CD4-positive, CD25-positive, alpha-beta regulatory T cell (primary cell): ENCODE measurements around the gene PIEZO1. TPM values are rescaled to one million over a fixed set of nuclear protein-coding genes. Genes with fewer than 3 reads are reported as not detected.

Source experiments
- ATAC-seq, 2 donors: fragments of 150-1000 bp; cut with Tn5 transposase; one replicate each; pipeline ENCODE4 v1.10.0; 2021; ENCODE audit warnings: low read depth in 2 of 2, moderate number of reproducible peaks in 2 of 2, moderate library complexity in 1 of 2
- DNase-seq, 3 donors: peaks; one replicate each; pipeline versions ENCODE4 v3.0.0 to v3.0.0-alpha.2; 2012 to 2022; ENCODE audit warnings: mixed read lengths in 1 of 3
- H3K27ac ChIP-seq: one replicate; pipeline ENCODE4 v1.7.0; 2013; ENCODE audit warnings: mild to moderate bottlenecking, low read length; ENCODE audit not compliant: insufficient read depth, poor library complexity, severe bottlenecking
- H3K27me3 ChIP-seq: one replicate; pipeline ENCODE4 v1.7.0; 2013; ENCODE audit warnings: low read length; ENCODE audit not compliant: control insufficient read depth, insufficient read depth
- H3K36me3 ChIP-seq: one replicate; pipeline ENCODE4 v1.7.0; 2013; ENCODE audit warnings: mild to moderate bottlenecking, low read length, moderate library complexity; ENCODE audit not compliant: control insufficient read depth, insufficient read depth
- H3K4me1 ChIP-seq: 2 replicates; pipeline ENCODE4 v1.7.0; 2013; ENCODE audit warnings: mild to moderate bottlenecking, low read length; ENCODE audit not compliant: insufficient read depth, control insufficient read depth, poor library complexity, severe bottlenecking
- H3K4me3 ChIP-seq: one replicate; pipeline ENCODE4 v1.7.0; 2013; ENCODE audit warnings: low read depth, mild to moderate bottlenecking, low read length, moderate library complexity
- H3K9me3 ChIP-seq, 2 experiments: 1 replicate in 1 of 2; 2 replicates in 1 of 2; pipeline ENCODE4 v1.7.0; 2013; ENCODE audit warnings: low read length in 2 of 2, mild to moderate bottlenecking in 1 of 2, moderate library complexity in 1 of 2; ENCODE audit not compliant: control insufficient read depth in 2 of 2
- H3K27ac Mint-ChIP-seq, 3 donors: one replicate each; pipeline ENCODE4 v1.8.0; 2020 to 2022; ENCODE audit warnings: mild to moderate bottlenecking in 3 of 3, mixed read lengths in 3 of 3, moderate library complexity in 2 of 3
- H3K27me3 Mint-ChIP-seq: one replicate; pipeline ENCODE4 v1.8.0; 2022; ENCODE audit warnings: mild to moderate bottlenecking, mixed read lengths
- H3K36me3 Mint-ChIP-seq: one replicate; pipeline ENCODE4 v1.8.0; 2020; ENCODE audit warnings: mixed read lengths
- H3K4me1 Mint-ChIP-seq, 4 donors: one replicate each; pipeline ENCODE4 v1.8.0; 2020 to 2022; ENCODE audit warnings: mixed read lengths in 4 of 4, mild to moderate bottlenecking in 1 of 4
- H3K4me3 Mint-ChIP-seq, 4 donors: one replicate each; pipeline ENCODE4 v1.8.0; 2020 to 2022; ENCODE audit warnings: mild to moderate bottlenecking in 4 of 4, mixed read lengths in 4 of 4, moderate library complexity in 3 of 4
- H3K9me3 Mint-ChIP-seq, 7 donors: one replicate each; pipeline ENCODE4 v1.8.0; 2020 to 2022; ENCODE audit warnings: mixed read lengths in 7 of 7, mild to moderate bottlenecking in 3 of 7, moderate library complexity in 2 of 7
- polyA plus RNA-seq, 4 donors: library from polyadenylated mRNA; unstranded; fragments of 300-500 nt; fragmentation: Illumina TruSeq; gene quantifications; one replicate each; pipeline ENCODE4 v1.2.3, GENCODE V29; 2021
- total RNA-seq: library from RNA; stranded (reverse); gene quantifications from one replicate; pipeline ENCODE4 v1.2.3, GENCODE V29; 2022

Gene PIEZO1
- total and polyA plus RNA-seq, 5 donors from 2014 or later = 18.1 to 337 (median 20.2) TPM

DNA sequence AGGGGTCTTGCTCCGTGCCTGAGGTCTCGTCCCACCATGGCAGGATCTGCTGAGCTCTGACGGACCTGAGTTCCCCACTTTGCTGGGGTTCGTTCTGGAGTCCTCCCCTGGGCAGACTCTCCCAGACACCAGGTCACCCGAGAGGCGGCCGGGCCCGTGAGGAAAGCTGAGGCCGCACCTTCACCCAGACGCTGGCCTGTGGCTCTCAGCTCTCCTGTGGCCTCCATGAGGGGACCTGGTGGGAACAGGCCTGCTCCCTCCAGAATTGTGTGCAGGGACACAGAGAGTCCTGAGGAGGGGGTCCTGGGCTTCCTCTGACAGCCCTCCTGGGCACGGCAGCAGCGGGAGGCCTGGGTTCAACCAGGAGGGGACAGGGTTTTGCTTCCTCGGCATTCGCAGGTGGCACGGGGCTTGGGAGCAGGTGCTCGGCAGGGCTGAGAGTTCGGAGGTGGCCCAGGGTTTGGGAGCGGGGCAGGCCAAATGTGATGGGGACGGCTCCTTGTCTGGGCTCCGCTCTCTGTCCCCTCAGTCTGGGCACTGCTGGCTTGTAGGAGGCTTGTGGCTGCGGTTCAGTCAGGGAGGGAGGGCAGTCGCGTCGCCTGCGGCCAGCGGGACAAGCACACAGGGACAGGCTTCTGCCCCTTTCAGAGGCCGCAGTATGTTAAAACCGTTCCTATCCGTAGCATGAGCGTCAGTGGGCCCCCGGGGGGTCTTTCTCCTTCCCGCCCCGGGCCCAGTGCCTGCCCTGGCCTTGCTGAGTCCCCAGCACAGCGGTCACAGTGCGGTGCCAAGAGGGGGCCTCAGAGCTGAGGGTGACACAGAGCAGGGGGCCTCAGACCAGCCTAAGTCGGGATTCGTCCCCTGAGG is 90.6 kb downstream of the PIEZO1 start:
- no peak overlapping the region for H3K4me3 ChIP-seq
- no peaks in the 10 kb centered on the region for H3K27me3 ChIP-seq
- H3K36me3 ChIP-seq = peaks cover 37% of the 10 kb centered on the region
- no peaks in the 10 kb centered on the region for H3K9me3 Mint-ChIP-seq
- H3K27me3 Mint-ChIP-seq = no peaks in the 10 kb centered on the region
- peaks cover 3% of the 10 kb centered on the region for H3K36me3 Mint-ChIP-seq
- peaks cover 63% of the 10 kb centered on the region for H3K4me1 ChIP-seq
- H3K27ac ChIP-seq = peak overlapping the region; percentile 14
- DNase-seq (no peak), ATAC-seq (no peak)
- peak overlapping the region in 2 of 3 donors; percentile 32 to 87 for H3K27ac Mint-ChIP-seq
- peaks cover 0 to 66% (median 14%) of the 10 kb centered on the region in 4 donors for H3K4me1 Mint-ChIP-seq
- H3K9me3 ChIP-seq = no peaks in the 10 kb centered on the region
- peak overlapping the region in 1 of 4 donors; percentile 47 for H3K4me3 Mint-ChIP-seq

DNA sequence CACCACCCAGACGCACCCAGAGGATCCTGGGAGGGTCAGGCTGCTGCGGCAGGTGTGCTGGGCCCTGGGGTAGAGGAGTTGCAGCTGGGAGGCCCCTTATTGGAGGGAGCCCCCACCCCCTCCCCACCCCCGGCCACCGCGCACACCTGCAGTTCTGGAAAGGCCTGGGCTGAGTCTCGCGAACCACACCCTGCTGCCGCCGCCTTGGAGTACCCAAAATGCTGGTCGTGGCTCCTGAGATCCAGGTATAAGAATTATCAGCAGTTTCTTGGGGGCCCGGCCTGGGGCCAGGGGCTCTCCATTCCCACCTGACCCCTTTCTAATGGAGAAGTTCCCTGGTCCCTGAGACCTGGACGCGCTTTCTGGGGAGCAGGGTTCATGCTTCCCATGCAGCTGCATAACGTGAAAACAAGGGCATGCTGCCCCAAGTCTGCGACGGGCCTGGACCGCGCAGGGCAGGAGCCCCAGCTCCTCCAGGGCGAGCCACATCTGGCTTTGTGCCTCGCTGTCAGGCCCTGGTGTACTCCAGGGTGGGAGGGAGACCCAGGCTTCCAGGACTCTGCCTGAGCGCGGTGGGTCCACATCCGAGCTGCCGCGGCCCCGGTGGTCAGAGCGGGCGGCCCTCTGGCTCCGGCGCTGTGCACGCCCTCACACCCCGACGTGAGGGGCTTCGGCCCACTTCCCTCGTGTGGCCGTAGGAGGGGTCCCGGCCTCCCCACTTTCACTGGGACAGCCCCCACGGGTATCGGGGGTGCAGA is 91.4 kb downstream of the PIEZO1 start:
- peaks cover 0 to 74% (median 18%) of the 10 kb centered on the region in 4 donors for H3K4me1 Mint-ChIP-seq
- H3K27me3 Mint-ChIP-seq = no peaks in the 10 kb centered on the region
- no peak for ATAC-seq
- no peak overlapping the region for H3K27ac ChIP-seq
- no peaks in the 10 kb centered on the region for H3K9me3 Mint-ChIP-seq
- peaks cover 29% of the 10 kb centered on the region for H3K36me3 ChIP-seq
- H3K4me3 Mint-ChIP-seq = peak overlapping the region in 2 of 4 donors; percentile 51 to 61
- no peaks in the 10 kb centered on the region for H3K9me3 ChIP-seq
- no peak overlapping the region for H3K4me3 ChIP-seq
- H3K36me3 Mint-ChIP-seq = peaks cover 3% of the 10 kb centered on the region
- peaks cover 54% of the 10 kb centered on the region for H3K4me1 ChIP-seq
- H3K27ac Mint-ChIP-seq = peak overlapping the region; percentile 69 to 90 (median 89)
- no peaks in the 10 kb centered on the region for H3K27me3 ChIP-seq
- no peak for DNase-seq

DNA sequence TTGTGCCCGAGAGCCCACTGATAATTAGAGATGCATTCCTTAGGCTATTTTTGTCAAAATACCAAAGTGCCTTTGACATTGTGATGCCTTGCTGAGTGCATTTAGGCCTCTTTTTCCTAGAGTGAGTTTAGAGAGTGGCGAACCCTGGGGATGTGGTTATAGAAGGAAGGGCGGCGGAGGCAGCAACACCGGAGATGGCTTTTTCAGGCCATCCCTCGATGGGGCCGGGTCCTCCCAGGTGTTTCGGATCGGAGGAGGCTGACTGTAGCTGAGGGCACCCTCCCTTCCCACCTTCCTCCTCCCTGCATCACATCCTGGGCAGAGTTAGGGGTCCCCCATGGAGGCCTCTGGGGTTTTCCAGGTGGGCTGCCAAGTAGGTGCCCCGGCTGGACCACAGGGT is 92.2 kb downstream of the PIEZO1 start:
- peaks cover 0 to 73% (median 16%) of the 10 kb centered on the region in 4 donors for H3K4me1 Mint-ChIP-seq

DNA sequence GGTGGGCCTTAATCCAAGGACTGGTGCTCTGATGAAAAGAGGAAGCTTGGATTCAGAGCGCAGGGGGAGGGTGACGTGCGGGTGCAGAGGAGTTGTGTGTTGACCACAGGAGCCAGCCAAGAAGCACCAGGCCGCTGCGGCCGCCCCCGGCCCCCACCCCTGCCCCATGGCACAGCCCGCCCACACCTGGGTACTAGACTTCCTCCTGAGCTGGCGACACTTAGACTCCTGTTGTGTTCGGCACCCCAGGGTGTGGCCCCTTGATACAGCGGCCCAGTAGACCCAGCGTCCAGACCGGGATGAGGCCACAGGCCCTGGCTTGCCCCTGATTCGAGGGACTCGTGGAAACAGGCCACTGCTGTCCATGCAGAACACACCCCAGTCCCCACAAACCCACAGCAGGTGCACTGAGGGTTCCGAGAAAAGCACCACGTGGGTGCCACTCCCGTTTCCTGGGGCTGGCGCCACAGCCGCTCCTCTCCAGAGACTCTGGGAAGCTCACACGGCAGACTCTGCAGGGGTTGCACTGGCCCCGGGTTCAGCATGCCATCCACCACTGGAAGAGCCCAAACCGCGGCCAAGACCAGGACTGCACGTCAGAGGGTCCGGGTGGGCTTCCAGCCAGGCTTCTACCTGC is 93.0 kb downstream of the PIEZO1 start:
- Histone ChIP-seq H3K4me3 (peak overlapping the region; percentile 41), H3K36me3 (peaks cover 15% of the 10 kb centered on the region), H3K27me3 (no peaks in the 10 kb centered on the region), H3K4me1 (peaks cover 43% of the 10 kb centered on the region), H3K27ac (peak overlapping the region; percentile 64), H3K9me3 (no peaks in the 10 kb centered on the region)
- peak overlapping the region; percentile 74 to 88 (median 82) for H3K4me3 Mint-ChIP-seq
- DNase-seq (peak in 1 of 3 donors; percentile 89), ATAC-seq (peak; percentile 64 to 67)
- H3K4me1 Mint-ChIP-seq = peaks cover 0 to 69% (median 15%) of the 10 kb centered on the region in 4 donors
- H3K36me3 Mint-ChIP-seq = peaks cover 3% of the 10 kb centered on the region
- H3K27ac Mint-ChIP-seq = peak overlapping the region; percentile 89 to 95 (median 90)
- H3K9me3 Mint-ChIP-seq = no peaks in the 10 kb centered on the region
- no peaks in the 10 kb centered on the region for H3K27me3 Mint-ChIP-seq

More for the DNA sequence above, 92.2 kb downstream of the PIEZO1 start:
- H3K9me3 ChIP-seq = no peaks in the 10 kb centered on the region
- DNase-seq = peak in 1 of 3 donors; percentile 68
- Mint-ChIP-seq H3K36me3 (peaks cover 3% of the 10 kb centered on the region), H3K4me3 (peak overlapping the region; percentile 61 to 88 (median 66)), H3K27ac (peak overlapping the region; percentile 89 to 95 (median 90)), H3K9me3 (no peaks in the 10 kb centered on the region), H3K27me3 (no peaks in the 10 kb centered on the region)
- no peak for ATAC-seq
- no peaks in the 10 kb centered on the region for H3K27me3 ChIP-seq
- peak overlapping the region; percentile 64 for H3K27ac ChIP-seq
- peak overlapping the region; percentile 41 for H3K4me3 ChIP-seq
- peaks cover 23% of the 10 kb centered on the region for H3K36me3 ChIP-seq
- peaks cover 47% of the 10 kb centered on the region for H3K4me1 ChIP-seq

DNA sequence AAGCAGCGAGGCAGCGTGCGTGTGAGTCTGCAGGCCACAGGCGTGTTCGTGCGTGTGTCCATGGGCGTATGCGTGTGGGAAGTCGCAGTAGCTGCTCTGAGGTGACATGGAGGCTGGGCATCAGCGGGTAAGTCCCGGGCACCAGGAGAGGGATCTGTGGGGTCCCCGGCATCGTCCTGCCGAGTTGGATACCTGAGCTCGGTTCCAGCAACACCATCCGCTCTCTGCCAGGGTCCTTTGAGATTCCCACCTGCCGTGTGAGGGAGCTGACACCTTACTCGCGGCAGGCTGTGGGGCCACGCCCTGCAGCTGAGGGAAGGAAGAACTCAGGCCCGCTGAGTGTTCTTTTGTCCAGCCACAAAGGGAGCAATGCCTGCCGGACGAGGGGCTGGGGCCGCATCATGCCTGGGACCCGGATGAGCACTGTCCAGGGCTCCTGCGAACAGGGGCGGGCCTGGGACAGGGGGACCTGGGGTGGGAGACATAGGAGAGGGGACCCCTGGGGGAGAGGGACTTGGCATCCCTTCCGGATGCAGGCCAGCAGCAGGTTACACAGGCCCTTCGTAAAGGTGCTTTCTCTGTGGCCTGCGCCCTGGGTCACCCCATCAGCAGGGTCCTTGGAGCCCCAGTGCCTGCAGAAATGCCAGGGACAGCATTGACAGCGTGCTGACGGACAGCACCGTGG is 93.7 kb downstream of the PIEZO1 start:
- no peak for DNase-seq
- peak overlapping the region; percentile 78 to 88 (median 82) for H3K4me3 Mint-ChIP-seq
- peaks cover 48% of the 10 kb centered on the region for H3K4me1 ChIP-seq
- H3K27ac ChIP-seq = peak overlapping the region; percentile 64
- no peaks in the 10 kb centered on the region for H3K27me3 ChIP-seq
- H3K9me3 Mint-ChIP-seq = no peaks in the 10 kb centered on the region
- H3K4me1 Mint-ChIP-seq = peaks cover 0 to 67% (median 15%) of the 10 kb centered on the region in 4 donors
- no peak for ATAC-seq
- no peaks in the 10 kb centered on the region for H3K27me3 Mint-ChIP-seq
- H3K9me3 ChIP-seq = no peaks in the 10 kb centered on the region
- H3K27ac Mint-ChIP-seq = peak overlapping the region; percentile 73 to 94 (median 90)
- H3K36me3 ChIP-seq = peaks cover 8% of the 10 kb centered on the region
- H3K36me3 Mint-ChIP-seq = peaks cover 3% of the 10 kb centered on the region
- H3K4me3 ChIP-seq = peak overlapping the region; percentile 26

DNA sequence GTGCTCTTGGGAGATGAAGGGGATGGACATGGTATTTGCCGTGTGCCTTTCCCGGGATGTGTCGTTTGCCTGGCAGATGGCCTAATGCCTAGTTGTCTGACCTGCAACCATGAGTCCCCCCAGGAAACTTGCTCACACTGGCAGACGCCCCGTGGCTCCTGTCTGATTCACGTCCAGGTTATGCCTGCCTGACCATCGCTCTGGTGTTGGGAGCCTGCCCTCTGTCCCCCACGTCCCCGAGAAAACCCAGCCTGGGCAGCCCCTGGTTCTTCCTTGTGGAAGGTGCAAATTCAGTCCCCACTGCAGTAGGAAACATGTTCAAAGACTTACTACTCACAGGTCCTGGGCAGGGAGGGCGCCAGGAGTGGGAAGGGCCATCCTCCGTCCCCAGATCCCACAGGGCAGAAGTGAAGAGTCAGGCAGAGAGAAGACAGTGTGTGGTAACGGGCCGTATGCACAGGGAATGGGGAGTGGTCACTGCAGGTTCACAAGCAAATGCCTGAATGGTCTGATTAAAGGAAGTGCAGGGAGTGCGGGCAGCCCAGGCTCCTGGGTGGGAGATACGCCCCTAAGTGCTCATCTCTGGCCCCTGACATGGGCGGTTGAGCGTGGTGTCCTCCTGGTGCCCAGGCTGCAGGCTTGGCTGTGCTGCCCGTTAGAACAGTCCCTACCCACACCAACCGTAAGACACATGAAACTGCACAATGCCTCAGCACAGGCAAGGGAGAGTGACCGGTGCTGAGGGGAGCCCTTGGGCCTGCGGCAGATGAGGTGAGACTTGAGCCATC is 94.5 kb downstream of the PIEZO1 start:
- no peak for DNase-seq

More for the DNA sequence above, 94.5 kb downstream of the PIEZO1 start:
- H3K36me3 Mint-ChIP-seq = no peaks in the 10 kb centered on the region
- Histone ChIP-seq H3K27me3 (no peaks in the 10 kb centered on the region), H3K36me3 (peaks cover 1% of the 10 kb centered on the region), H3K4me1 (peaks cover 53% of the 10 kb centered on the region), H3K27ac (no peak overlapping the region), H3K9me3 (no peaks in the 10 kb centered on the region), H3K4me3 (no peak overlapping the region)
- H3K4me3 Mint-ChIP-seq = peak overlapping the region; percentile 58 to 83 (median 75)
- no peaks in the 10 kb centered on the region for H3K9me3 Mint-ChIP-seq
- no peaks in the 10 kb centered on the region for H3K27me3 Mint-ChIP-seq
- H3K4me1 Mint-ChIP-seq = peaks cover 0 to 67% (median 15%) of the 10 kb centered on the region in 4 donors
- ATAC-seq = no peak
- peak overlapping the region; percentile 71 to 94 (median 73) for H3K27ac Mint-ChIP-seq
